BE2C (cell line): ENCODE data around the gene PTPN6.

ENCODE experiments used
- DNase-seq: peaks from one replicate; pipeline ENCODE4 v3.0.0-alpha.2; 2020
- H3K27me3 ChIP-seq: fragments of 250-450 bp; sonication (Bioruptor Pico); 2 replicates; pipeline ENCODE4 v1.5.1; 2020; ENCODE audit warnings: mild to moderate bottlenecking
- H3K36me3 ChIP-seq: fragments of 250-450 bp; sonication (Bioruptor Pico); 2 replicates; pipeline ENCODE4 v1.5.1; 2020; ENCODE audit warnings: mild to moderate bottlenecking
- H3K4me1 ChIP-seq: fragments of 250-450 bp; sonication (Bioruptor Pico); 2 replicates; pipeline ENCODE4 v1.5.1; 2020
- H3K4me3 ChIP-seq: 2 replicates; pipeline ENCODE4 v1.5.1; 2011; ENCODE audit warnings: low read depth, low read length
- H3K9me3 ChIP-seq: fragments of 250-450 bp; sonication (Bioruptor Pico); 2 replicates; pipeline ENCODE4 v1.5.1; 2020
- TF ChIP-seq, protein P1 (sequence below): IDR thresholded peaks from 2 replicates; pipeline ENCODE4 v1.5.1; 2012; ENCODE audit warnings: mild to moderate bottlenecking, low read depth, low read length

PTPN6 gene

DNA sequence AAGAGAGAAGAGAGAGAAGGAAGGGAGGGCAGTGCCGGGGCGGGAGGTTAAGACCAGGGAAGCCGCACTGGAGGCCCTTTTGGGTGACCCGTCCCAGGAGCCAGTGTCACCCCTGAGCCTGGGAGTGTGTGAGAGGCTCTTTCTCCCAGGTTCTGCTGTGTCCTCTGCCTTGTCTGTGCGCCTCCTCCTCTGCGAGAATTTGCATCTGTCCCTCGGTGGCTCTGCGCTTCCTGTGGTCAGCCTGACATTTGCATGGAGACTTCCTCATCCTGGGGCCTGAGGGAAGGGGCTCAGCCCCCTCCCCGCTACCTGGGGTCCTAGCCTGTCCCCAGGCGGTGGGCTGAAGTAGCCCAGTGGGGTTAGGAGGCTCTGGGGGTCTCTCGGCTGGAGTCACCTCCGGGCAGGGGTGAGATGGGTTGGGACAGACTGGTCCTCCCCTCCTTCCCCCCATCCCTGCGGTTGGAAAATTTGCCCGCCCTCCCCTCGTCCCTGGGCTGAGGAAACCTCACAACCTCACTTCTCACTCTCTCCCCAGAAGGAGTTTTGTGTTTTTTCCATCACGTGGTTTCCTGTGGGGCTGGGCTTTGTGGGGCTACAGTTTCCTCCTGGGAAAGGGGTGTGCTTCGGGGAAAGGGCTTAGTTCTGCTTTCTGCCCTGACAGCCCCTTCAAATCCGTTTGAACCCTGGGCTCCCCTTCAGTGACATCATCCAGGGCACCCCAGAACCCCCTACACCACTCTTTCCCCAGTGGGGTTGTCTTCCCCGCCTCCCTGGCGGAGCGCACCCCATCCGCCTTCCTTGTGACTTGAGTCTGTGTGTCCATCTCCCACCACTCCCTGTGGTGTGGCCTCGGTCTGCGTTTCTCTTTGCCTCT is 2.5 kb downstream of the PTPN6 start:
- TF ChIP-seq, protein P1, sequence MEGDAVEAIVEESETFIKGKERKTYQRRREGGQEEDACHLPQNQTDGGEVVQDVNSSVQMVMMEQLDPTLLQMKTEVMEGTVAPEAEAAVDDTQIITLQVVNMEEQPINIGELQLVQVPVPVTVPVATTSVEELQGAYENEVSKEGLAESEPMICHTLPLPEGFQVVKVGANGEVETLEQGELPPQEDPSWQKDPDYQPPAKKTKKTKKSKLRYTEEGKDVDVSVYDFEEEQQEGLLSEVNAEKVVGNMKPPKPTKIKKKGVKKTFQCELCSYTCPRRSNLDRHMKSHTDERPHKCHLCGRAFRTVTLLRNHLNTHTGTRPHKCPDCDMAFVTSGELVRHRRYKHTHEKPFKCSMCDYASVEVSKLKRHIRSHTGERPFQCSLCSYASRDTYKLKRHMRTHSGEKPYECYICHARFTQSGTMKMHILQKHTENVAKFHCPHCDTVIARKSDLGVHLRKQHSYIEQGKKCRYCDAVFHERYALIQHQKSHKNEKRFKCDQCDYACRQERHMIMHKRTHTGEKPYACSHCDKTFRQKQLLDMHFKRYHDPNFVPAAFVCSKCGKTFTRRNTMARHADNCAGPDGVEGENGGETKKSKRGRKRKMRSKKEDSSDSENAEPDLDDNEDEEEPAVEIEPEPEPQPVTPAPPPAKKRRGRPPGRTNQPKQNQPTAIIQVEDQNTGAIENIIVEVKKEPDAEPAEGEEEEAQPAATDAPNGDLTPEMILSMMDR = no peak
- Histone ChIP-seq H3K36me3 (no peaks in the 10 kb centered on the region), H3K27me3 (no peaks in the 10 kb centered on the region), H3K9me3 (no peaks in the 10 kb centered on the region), H3K4me1 (no peaks in the 10 kb centered on the region), H3K4me3 (no peak overlapping the region)
- no peak for DNase-seq

DNA sequence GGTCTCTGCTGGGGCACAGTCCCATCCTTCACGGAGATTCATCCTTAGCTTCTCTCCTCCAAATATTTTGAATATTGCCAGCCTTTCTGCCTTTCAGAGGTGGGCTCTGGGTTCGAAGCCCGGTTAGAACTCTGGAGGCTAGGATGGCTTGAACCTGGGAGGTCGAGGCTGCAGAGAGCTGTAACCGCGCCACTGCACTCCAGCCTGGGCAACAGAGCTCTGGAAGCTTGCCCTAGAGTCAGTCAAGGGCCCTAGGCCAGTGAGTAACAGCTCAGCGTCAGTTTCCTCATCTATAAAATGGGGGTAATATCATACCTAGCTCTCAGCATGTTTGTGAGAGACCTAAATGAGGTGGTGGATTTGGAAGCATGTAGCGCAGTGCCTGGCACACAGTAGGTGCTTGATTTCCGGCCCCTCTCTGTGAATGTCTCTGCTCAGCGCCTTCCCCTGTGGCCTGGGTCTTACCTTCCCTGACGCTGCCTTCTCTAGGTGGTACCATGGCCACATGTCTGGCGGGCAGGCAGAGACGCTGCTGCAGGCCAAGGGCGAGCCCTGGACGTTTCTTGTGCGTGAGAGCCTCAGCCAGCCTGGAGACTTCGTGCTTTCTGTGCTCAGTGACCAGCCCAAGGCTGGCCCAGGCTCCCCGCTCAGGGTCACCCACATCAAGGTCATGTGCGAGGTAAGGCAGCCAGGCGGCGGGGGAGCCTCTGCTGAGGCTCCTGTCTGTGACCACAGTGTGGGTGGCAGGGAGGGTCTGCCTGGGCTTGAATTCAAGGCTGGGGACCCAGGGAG is 3.4 kb downstream of the PTPN6 start:
- H3K4me1 ChIP-seq = no peaks in the 10 kb centered on the region
- TF ChIP-seq, protein P1 = no peak
- DNase-seq = no peak
- no peaks in the 10 kb centered on the region for H3K9me3 ChIP-seq
- H3K36me3 ChIP-seq = no peaks in the 10 kb centered on the region
- no peak overlapping the region for H3K4me3 ChIP-seq
- no peaks in the 10 kb centered on the region for H3K27me3 ChIP-seq

DNA sequence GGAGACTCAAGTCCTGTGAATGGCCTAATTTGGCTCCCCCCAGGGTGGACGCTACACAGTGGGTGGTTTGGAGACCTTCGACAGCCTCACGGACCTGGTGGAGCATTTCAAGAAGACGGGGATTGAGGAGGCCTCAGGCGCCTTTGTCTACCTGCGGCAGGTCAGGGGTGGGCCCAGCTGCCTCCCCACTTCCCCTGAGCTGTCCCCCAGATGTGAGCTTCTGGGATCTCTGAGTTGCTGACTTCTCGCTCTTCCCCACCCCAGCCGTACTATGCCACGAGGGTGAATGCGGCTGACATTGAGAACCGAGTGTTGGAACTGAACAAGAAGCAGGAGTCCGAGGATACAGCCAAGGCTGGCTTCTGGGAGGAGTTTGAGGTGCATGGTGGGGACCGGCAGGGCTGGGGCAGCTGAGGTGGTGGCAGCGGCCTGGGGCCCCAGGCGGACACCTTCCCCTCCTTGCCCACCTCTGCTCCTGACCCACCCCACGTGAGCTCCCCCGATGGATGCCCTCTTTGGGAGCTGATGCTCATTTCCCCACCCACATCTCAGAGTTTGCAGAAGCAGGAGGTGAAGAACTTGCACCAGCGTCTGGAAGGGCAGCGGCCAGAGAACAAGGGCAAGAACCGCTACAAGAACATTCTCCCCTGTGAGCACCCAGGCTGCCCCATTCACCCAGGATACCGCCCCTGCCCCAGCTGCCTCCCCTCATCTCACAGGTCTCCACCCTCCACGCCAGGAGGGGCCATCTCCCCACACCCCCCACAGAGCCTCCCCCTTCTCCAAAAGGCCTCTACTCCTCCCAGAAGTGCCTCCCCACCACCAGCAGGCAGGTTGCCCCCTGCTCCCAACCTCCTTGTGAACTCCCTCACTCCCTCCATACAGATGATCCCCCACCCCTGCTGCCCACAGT is 4.2 kb downstream of the PTPN6 start:
- TF ChIP-seq, protein P1 = no peak
- Histone ChIP-seq H3K4me1 (no peaks in the 10 kb centered on the region), H3K9me3 (no peaks in the 10 kb centered on the region), H3K27me3 (no peaks in the 10 kb centered on the region), H3K36me3 (no peaks in the 10 kb centered on the region), H3K4me3 (no peak overlapping the region)
- no peak for DNase-seq

DNA sequence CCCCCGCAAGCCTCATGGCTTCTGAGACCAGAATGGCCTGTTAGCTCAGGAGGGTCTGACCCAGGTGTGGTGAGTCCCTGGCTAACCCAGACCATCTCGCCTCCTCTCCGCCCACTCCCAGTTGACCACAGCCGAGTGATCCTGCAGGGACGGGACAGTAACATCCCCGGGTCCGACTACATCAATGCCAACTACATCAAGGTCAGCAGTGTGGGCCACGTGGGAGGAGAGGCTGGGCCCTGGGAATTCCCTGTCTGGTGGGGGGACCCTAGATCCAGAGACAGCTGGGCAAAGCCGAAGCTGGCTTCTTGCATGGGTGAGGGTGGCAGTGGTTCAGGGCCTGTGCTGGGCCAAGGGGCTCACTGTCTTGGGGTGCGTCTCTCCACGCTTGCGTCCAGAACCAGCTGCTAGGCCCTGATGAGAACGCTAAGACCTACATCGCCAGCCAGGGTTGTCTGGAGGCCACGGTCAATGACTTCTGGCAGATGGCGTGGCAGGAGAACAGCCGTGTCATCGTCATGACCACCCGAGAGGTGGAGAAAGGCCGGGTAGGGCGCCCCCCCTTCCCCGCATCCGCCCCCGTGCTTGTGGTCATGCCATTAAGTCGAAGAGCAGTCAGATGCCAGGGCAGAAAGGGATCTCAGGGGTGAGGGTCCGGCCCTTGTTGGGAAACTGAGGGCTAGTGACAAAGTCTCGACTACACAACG is 5.0 kb downstream of the PTPN6 start:
- TF ChIP-seq, protein P1 = no peak
- Histone ChIP-seq H3K36me3 (no peaks in the 10 kb centered on the region), H3K4me3 (no peak overlapping the region), H3K4me1 (peaks cover 4% of the 10 kb centered on the region), H3K27me3 (no peaks in the 10 kb centered on the region), H3K9me3 (no peaks in the 10 kb centered on the region)
- DNase-seq = no peak

DNA sequence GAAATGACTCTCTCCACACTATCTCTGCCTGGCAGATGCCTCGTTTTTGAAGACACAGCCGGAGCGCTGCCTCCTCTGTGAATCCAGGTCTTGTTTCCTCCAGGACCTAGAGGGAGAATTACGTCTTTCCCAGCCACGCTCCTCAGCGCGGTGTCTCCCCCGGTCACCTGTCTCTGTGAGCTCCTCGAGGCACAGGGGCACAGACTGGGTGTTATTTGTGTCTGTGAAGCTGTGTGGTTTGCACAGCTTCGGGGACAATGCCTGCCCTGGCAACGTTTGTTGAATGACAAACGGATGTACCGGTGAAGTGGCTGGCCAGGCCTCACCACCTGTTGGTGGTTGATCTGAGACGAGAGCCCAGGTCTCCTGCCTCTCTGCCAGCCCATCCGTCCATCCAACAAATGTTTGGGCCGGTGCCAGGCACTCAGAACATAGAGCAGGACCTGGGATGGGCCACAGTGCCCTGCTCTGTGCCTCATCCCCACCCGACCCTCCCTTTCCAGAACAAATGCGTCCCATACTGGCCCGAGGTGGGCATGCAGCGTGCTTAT is 6.1 kb downstream of the PTPN6 start:
- H3K4me1 ChIP-seq = peaks cover 11% of the 10 kb centered on the region
- no peaks in the 10 kb centered on the region for H3K27me3 ChIP-seq
- TF ChIP-seq, protein P1 = no peak
- no peaks in the 10 kb centered on the region for H3K9me3 ChIP-seq
- no peaks in the 10 kb centered on the region for H3K36me3 ChIP-seq
- no peak overlapping the region for H3K4me3 ChIP-seq
- no peak for DNase-seq
